ENCODE data around the gene NGB.
"Not testable (repeated sequence)": the region's sequence is repeated elsewhere in the genome, so short reads cannot be mapped to it uniquely, and the experiment has no call there.

The NGB gene

DNA sequence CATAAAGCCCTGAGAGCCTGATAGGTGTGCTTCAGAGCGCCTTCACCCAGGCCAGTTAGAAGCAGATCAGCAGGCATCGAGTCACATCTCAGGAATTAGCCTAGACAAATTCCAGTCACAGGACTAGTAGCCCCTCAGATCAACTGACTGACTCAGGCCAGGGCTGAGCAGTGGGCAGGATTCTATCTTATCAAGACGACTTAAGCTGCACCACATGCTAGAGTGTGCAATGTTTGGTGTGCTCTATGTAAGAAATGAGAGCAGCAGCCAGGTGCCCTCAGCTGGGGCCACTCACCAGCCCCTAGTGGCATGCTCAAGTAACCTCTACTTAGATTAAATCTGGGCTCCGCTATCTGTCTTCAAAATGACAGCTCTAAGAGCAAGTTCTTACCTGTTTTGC, 19.7 kb upstream of the NGB start:
- no peak for DNase-seq

DNA sequence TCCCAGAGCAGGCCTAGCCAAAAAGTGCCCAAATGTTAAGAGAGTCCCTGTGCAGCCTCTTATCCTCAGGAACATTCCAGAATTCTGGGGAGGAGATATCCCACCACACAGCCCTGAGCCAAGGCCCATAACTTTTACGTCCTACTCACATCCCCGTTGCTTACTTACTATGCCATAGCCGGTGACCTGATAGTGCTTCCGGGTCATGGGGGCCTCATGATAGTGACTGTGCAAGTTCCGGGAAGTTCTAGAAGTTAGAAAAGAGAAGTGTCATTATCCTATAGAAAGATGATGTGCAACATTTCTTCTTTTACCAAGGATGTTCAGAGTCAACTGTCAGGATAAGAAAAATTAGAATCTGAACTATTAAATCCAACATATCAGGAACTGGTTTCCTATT, 15.6 kb upstream of the NGB start:
- no peak for DNase-seq

DNA sequence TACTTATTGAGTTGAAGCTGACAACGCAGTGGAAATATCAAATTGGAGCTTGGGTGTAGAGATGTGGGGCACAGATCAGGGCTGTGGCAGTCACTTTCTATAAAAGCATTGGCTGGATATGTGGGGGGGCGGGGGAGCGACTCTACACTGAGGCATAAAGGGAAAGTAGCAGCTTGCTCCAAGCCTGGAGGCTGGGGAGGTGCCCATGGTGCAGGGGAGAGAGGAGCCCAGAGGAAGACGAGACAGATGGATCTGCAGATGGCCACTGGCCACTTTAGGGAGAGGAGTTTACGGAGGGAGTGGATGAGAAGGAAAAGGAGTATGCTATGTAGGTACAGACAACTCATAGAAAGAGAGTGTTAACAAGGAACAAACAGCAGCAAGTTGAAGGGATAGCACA, 13.5 kb upstream of the NGB start:
- DNase-seq: no peak

DNA sequence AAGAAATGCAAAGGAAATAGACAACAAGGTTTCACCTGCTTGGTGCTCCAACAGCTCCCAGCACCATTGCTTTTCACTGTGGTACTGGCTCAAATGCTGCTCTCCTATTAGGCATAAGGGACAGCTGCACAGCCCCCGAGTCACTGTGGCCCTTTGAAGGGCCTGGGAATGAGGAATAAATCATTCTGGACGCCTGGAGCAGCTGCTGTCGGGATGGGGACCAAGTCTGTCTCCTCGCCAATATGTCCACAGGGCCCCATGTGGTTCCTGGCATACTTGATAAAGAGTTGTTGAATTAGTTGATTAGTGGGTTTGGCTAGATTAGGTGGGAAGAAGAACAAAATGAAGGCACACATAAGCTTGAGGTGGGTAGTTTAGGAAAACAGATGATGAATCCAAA, 13.1 kb upstream of the NGB start:
- no peak for DNase-seq

DNA sequence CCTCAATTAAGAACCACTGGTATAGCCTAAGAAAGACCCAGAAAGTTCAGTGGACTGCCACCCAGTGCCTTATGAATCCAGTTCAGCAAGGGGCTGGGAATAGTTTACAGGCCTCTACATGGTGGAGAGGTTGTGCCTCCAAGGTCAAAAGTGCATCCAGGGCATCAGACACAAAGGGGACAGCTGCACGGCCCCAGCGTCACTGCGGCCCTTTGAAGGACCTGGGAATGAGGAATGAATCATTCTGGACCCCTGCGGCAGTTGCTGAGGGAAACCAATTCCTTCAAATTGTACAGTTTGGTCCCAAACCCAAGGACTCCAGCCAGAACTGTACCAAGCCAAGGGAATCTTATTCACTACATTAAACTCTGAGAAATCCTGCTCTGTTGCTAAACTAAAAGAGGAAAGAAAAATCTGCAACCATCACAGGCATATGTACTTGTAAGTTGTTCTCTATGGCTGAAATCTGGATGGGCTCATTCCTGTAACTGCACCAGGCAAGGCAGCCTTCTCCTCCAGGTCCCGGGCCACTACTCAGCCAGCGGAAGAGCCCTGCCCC, 10.9 kb upstream of the NGB start:
- no peak for DNase-seq

DNA sequence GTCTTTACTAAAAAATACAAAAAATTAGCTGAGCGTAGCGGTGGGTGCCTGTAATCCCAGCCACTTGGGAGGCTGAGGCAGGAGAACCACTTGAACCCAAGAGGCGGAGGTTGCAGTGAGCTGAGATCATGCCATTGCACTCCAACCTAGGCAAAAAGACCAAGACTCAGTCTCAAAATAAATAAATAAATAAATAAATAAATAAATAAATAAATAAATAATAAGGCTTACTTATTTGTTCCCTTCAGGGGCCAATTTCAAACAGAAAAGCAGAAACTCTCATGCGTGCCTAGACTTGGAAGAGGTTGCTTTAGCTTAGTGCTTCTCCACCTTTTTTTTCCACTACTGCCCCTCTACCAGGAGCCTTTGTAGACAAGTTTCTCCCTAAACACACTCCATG, 9.9 kb upstream of the NGB start:
- not testable (repeated sequence) for DNase-seq

DNA sequence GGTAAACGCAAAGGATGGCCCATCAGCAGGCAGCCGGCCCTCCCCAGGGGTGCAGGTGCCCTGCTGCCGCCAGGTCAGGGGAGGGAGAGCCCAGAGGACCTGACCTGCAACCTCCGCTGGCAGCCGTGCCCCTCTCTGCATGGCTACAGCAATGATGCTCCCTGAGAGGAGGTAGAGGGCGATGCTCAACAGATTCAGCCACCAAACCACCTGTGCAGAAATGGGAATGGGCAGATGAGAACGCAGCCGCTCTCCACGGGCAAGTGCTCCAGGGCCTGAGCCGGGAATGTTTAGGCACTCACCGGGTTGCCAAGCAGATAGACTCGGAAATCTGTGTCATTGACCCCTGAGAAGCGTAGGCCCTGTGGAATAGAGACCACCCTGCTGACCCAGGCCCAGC, 8.7 kb upstream of the NGB start:
- DNase-seq: no peak

DNA sequence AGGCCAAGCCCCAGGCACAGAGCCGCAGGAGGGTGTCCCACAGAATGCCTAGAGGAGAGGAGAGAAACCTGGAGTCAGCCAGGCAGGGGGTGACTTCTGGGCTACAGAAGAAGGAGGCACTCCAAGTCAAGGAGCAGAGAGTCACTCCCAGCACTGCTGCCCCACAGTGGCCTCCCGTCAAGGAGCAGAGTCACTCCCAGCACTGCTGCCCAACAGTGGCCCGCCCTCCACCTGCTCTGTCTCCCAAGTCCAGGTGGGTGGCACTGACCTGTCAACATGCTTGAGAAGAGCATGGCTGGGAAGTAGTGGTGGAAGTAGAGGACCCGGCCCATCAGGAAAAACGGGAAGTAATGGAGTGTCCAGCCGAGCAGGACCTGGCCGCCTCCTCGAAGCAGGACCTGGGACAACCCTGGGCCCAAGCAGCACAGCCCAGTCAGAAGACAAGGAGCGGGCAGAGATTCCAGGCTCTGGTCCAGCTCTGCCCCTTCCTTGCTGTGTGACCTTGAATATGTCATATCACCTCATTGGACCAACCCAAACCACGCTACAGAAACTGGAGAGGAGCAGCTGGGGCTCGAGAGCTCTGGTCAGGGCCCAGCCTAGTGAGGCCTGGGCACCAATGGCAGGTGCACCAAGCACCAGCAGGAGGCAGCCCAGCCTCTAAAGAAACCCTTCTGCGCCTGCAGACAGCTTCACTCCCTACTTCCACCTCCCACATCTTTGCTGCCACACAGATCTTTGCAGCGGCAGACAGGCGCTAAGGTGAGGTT, 7.6 kb upstream of the NGB start:
- no peak for DNase-seq

DNA sequence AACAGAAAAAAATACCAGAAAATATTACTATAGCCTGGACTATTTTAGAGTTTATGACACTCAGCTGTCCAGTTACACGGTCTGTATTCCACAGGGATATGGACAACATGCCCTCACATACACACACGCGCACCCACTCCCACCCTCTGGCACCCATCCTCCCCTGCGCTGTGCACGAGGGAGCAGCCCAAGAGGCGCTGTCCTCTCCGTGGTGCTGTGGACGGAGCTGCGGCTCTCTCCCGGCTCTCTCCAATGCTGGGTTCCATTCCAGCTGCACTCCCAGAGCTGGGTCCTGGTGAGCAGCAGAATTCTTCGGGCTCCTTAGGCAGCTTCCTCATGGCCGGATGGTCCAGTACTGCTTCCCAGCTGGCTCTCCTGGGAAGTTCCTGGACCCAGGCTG, 6.0 kb upstream of the NGB start:
- no peak for DNase-seq

DNA sequence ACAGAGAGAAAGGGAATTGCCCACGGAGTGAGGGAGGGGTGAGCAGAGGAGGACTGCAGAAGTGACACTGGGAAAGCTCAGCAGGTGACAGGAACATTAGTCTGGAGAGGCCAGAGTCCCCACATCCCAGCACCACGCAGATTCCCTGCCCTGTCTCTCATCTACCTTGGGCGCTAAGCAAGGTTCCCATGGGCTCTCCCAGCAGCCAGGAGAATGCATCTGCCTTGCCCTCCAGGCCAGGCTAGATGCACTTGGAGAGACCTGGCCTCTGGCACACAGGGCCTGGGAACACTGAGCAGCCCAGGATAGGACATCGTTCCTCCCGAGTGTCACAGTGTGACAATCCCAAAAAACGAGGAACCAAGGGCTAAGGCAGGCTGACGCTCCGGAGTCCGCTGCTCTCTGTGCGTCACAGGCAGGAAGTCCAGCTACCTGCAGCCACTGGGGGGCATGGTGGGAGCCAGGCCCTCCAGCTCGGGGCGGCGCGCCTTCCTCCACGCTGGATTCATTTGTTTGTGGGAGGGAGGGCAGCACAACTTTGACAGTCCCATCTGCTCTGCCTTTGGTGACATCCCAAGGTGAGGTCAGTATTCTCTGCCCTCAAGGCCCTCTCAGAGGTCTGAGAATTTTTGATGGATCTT, 5.4 kb upstream of the NGB start:
- no peak for DNase-seq

DNA sequence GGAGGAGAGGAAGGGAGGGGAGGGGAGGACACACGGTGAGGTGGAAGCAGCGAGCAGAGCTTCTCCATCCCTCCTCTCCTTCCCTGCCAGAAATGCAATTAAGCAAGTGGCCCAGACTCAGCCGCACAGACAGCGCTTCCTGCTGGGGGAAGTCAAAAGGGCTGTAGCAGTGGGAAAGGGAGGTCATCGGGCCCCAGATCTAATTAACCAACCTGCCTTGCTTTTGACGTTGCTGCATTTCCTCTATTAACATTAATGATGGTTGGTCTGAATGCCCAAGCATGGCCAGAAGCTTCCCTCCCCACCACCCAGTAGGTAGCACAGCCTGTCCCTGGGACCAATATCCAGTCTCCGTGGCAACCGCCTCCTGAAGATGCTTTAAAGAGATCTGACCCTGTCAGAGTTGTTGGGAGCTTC, 4.6 kb upstream of the NGB start:
- no peak for DNase-seq

DNA sequence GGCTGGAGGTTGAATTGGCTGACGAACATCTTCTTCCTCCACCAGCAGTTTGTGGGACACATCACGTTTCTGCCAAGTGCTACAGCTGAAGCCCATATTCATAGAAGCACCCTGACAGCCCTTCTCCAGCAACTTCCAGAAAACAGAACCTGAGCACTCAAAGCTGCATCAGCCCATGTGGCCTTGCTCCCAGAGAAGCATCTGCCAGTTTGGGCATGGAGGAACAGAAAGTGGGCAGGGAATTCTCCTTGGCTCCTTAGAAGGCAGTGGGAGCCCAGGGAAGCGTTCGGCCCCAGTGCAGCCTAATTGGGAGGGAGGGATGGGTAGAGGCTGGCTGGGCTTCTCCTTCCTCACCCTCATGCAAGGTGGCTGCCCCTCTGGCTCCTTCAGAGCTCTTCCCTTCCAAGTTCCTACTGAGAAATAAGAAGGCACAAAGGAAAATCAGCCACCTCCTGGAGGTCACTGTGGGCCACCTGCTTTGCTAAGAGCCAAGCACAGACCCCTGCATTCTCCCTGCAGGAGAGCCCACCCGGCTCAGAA, 4.1 kb upstream of the NGB start:
- no peak for DNase-seq

DNA sequence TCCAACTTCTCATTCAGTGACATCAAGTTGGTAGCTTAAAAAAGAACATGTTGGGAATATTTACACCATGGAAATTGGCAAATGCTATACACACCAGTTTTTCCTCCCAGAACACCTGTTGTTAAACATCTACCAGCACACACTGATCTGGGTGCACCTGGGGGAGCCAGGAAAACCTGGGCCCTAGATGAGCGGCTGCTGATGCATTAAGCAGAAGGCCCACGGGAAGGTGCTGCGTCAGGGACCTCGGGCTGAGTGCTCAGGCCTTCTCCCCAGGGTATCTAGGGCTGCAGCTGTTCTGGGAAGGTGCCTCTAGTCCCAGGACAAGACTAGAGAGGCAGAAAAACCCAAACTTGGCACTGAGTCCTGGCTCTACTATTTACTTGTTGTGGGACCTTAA, 2.8 kb upstream of the NGB start:
- no peak for DNase-seq

DNA sequence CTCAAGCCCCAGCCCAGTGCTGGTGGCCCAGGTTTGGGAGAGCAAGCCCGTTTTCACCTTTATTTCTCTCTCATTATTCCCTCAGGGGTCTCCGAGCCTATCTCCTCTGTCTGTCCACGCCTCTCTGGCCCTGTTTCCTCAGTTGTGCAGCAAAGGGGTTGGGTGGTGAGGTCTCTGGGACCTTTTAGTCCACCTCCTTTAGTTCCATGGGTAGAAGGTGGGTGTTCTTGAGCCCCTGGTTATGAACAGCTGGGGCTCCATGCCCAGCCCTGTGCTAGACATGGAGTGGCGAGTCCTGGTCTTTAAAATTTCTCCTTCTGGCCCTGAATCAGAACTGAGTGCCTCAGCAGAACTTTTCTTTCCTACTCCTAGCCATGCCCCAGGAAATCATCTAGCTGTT, 1.3 kb upstream of the NGB start:
- no peak for DNase-seq

DNA sequence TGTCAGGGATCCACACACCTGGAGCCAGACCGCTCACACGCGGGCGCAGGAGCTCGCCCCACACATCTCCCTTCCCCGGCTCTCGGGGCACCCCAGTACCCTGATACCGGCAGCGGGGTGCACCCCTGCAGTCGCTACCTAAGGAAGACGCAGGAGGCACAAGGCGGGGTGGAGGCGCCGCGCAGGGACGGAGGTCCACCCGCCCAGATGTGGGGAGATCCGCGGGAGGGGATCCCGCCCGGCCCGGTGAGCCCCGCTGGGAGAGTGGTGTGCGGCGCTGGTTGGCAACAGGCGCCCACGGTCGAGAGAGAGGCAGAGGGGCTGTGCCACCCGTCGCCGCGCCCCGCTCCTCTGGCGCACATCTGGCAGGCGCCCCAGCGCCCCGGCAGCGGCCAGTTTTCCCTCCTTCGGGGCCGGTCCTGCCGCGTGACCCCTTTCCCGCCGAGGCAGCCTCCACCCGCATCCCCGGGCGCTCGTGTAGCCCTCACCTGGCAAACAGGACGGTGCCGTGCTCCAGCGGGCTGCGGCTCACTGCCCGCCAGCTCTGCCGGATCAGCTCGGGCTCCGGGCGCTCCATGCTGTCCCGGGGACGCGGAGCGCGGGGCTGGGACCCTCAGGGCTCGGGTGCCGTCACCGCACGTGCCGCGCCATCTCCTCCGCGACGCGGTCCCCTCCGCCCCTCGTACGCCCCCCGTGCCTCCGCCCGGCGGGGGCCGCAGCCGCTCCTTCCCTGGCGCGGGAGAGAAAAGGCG, 469 bp downstream of the NGB start:
- no peak for DNase-seq

DNA sequence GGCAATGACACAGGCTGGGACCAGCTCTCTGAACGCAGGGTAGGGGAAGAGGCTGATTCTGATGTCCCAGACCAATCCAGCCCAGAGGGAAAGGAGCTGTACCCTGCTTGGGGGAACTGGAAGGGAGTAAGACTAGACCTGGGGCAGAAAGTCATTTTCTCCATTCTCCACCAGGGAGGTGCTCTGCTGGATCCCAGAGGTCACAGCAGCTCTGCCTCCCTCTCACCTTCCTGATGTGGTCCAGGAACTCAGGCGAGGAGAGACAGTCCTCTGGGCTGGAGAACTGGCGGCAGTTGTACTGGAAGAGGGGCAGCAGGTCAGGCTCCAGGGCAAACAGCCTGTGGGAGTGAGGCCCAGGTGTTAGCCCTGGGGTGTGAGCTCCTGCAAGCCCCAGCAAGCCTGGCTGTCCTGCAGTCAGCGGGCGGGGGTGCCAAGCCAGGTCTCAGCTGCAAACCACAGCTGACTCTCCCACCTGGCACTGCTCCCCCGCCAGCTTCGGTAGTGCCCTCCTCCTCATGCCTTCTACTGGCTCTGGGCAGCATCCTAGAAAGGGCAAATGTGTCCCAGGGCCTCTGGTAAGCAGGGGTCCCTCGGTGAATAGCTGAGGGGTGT, 1.9 kb downstream of the NGB start:
- DNase-seq: peak; percentile 2

DNA sequence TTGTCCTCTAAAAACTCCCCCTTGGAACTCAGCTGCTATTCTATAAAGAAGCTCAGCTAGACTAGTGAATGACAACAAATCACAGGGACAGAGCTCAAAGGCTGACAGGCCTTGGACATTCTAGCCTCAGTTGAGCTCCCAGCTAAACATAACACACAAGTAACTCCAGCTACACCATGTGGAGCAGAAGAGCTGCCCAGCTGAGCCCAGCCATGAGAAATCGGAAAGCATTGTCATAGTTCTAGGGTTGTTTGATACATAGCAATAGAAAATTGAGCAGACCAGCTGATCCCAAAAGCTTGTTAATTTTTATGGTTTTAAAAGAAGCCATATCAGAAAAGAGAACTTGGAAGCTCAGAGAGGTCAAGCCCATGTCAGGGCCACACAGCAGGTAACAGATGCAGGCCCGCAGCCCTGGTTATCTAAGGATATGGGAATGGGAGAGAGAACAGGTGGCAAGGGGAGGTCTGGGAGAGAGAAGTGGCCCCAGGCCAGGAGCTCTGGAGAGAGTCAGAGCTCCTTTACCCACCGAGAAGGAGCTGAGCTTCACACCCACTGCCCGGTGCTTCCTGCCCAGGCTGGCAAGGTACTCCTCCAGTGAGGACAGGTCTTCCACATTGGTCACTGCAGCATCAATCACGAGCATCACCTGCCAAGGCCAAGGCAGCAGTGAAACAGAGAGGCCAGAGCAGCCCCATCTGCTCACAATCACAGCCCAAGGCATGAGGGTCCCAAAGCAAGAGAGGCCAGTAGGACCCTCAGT, 2.9 kb downstream of the NGB start:
- DNase-seq: no peak

DNA sequence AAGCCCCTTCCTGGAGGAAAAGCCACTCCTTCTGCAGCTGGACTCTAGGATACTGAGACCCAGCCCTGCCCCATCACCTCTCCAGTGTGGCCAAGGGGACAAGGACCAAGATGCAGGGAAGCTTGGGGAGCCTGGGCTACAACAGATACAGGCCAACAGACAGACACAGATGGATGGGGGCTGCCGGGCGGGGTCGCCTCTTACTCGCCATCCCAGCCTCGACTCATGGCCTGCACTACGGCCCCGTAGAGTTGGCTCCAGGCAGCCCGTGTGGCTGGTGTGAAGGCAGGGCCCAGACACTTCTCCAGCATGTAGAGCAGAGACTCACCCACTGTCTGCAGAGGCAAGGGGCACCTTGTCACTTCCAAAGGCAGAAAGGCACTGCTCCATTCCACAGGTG, 4.7 kb downstream of the NGB start:
- DNase-seq: no peak

DNA sequence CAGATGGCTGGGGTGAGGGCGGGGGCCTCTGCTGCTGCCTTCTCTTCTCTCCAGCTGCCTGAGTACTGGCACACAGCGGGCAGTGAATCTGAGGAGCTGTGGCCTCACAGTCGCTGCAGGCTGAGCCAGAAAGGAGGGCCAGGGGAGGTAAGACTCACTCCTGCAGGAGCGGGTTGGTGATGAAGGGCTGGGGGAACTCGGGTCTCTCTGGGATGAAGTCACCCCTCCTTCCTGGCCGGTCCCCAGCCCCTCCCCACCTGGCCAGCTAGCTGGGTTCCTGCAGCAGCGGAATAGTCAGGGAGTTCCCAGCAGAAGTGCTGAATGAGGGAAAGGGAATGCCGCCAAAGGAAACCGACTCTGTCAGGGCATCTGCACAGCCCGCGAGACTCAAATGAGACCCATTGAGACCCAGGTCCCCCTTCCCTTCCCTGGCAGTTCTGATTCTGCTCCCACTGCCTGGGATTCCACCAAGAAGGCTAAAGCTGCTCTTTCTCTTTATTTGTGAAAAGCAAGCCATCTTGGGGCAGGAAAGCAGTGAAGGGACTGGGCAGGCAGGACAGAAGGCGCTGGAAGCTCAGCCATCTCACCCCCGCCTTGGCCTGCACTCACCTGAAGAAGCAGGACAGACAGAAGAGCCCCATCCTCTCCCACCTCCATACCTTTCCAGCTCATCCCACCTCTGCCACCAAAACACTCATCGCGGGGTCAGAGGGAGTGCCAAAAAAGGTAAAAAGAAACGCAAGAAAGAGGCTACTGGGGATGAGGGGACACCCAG, 5.3 kb downstream of the NGB start:
- no peak for DNase-seq

DNA sequence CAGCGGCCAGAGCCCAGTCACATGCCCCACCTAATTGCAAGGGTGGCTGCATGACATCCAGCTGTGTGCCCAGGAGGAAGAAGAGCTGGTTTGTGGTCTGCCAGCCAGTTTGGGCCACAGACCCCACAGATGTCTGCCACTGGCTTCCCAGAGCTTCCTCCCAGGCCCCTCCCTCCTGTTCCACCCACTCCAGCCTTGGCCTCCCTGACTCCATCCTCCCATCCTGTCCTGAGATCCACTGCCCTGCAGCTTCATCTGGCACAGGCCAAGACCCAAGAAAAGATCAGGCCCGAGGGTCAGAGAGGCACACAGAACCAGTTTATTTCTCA, 5.9 kb downstream of the NGB start:
- no peak for DNase-seq

DNA sequence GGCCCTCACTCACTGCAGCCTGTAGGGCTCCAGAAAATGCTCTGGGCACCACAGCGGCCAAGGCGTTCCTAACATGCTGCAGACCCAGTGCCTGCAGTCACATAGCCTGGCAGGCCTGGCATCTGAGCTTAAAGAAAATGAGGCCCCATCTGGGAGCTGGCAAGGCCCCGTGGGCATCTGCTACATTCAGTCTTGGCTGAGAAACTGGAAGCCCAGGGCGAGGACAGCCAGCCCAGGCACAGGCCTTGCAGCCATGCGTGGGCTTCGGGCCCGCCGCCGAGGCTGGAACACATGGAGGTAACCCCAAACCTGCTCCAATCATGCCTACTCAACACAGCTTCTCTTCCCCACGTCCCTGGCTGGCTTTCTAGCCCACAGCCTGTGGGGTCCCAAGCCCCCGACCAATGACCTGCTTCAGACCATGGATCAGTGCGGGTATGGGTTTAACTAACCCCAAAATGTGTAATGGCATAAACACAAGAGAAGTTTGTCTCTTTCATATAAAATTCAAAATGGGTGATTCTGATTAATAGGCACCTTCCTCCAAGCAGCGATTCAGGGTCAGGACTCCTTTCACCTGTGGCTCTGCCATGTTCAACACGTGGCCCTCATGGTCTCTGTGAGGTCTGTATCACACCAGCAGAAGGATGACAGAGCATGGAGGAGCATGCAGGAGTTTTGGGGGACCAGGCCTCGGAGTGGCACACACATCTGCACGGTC, 6.4 kb downstream of the NGB start:
- DNase-seq: no peak

Data from DMS153 (cell line).